HG03520 (cell line): ENCODE measurements around the gene ARHGAP32.
A peak's percentile ranks its signal among the peaks of the same experiment; 100 is the strongest.
"Not testable (repeated sequence)": the region's sequence is repeated elsewhere in the genome, so short reads cannot be mapped to it uniquely, and the experiment has no call there.

Source experiments
- ATAC-seq: cut with Tn5 transposase; IDR thresholded peaks from one replicate; pipeline ENCODE4 v1.9.1; 2021; ENCODE audit warnings: mild to moderate bottlenecking, moderate library complexity; ENCODE audit not compliant: unreplicated experiment

The ARHGAP32 gene

GRCh38 chr11:129041611-129042018 is 150.5 kb downstream of the ARHGAP32 start:
- no peak for ATAC-seq

GRCh38 chr11:129040934-129041333 is 151.2 kb downstream of the ARHGAP32 start:
- no peak for ATAC-seq

- no peak for ATAC-seq
Measured at GRCh38 chr11:129035244-129035643, 156.9 kb downstream of the ARHGAP32 start.

GRCh38 chr11:129034001-129034400 is 158.1 kb downstream of the ARHGAP32 start:
- ATAC-seq, result no peak

GRCh38 chr11:129023968-129024676 is 168.0 kb downstream of the ARHGAP32 start:
- ATAC-seq, result no peak

GRCh38 chr11:129021295-129021694 is 170.8 kb downstream of the ARHGAP32 start:
- no peak for ATAC-seq

- no peak for ATAC-seq
Measured at GRCh38 chr11:129018991-129019390, 173.1 kb downstream of the ARHGAP32 start.

- ATAC-seq, result no peak
Measured at GRCh38 chr11:129018126-129018525, 174.0 kb downstream of the ARHGAP32 start.

- no peak for ATAC-seq
Measured at GRCh38 chr11:129013737-129014475, 178.2 kb downstream of the ARHGAP32 start.

GRCh38 chr11:129012880-129013279 is 179.2 kb downstream of the ARHGAP32 start:
- ATAC-seq, result no peak

- ATAC-seq, result no peak
Measured at GRCh38 chr11:129006161-129006560, 186.0 kb downstream of the ARHGAP32 start.

GRCh38 chr11:128999165-128999564 is 193.0 kb downstream of the ARHGAP32 start:
- not testable (repeated sequence) for ATAC-seq

- ATAC-seq, result no peak
Measured at GRCh38 chr11:128988242-128988970, 203.7 kb downstream of the ARHGAP32 start.

- ATAC-seq, result no peak
Measured at GRCh38 chr11:128985880-128986279, 206.2 kb downstream of the ARHGAP32 start.

- no peak for ATAC-seq
Measured at GRCh38 chr11:128983023-128983422, 209.1 kb downstream of the ARHGAP32 start.

- no peak for ATAC-seq
Measured at GRCh38 chr11:128981254-128981653, 210.9 kb downstream of the ARHGAP32 start.

GRCh38 chr11:128970598-128971190 is 221.4 kb downstream of the ARHGAP32 start:
- no peak for ATAC-seq

GRCh38 chr11:128968916-128969315 is 223.2 kb downstream of the ARHGAP32 start:
- ATAC-seq, result no peak

- no peak for ATAC-seq
Measured at GRCh38 chr11:128967578-128967977, 224.5 kb downstream of the ARHGAP32 start.

- peak; percentile 94 for ATAC-seq
Measured at GRCh38 chr11:128965485-128965884, 226.6 kb downstream of the ARHGAP32 start.

GRCh38 chr11:128964463-128964930 is 227.6 kb downstream of the ARHGAP32 start:
- ATAC-seq, result no peak
